Endothelial cell of umbilical vein (primary cell): ENCODE measurements around the gene TNRC6B. TPM values are rescaled to one million over a fixed set of nuclear protein-coding genes. Genes with fewer than 3 reads are reported as not detected.
A peak's percentile ranks its signal among the peaks of the same experiment; 100 is the strongest.

Experiments used
- BruUV-seq: library from RNA; stranded (reverse); fragments of 400-500 nt; replicated peaks from 2 replicates; lab custom pipeline; 2021; lab: Mats Ljungman, UMichigan
- CTCF ChIA-PET: fragments of 300-600, 350-600 bp; sonication (Branson Sonifier 250); formaldehyde crosslinking; loops from one replicate; lab custom pipeline; 2021; ENCODE audit warnings: antibody characterized with exemption, inconsistent platforms; lab: Charles Lee
- POLR2A ChIA-PET: fragments of 300-600, 350-600 bp; sonication (Branson Sonifier 250); formaldehyde crosslinking; loops from one replicate; lab custom pipeline; 2021; ENCODE audit warnings: antibody characterized with exemption, inconsistent platforms; lab: Charles Lee
- DNase-seq: peaks from one replicate; pipeline ENCODE4 v3.0.0-alpha.2; 2011; ENCODE audit warnings: low read depth, low spot score
- FAIRE-seq: peaks from 2 replicates; lab custom pipeline; 2011; peaks lifted over from hg19 to GRCh38; lab: Jason Lieb, UNC
- H2AFZ ChIP-seq: 2 replicates; pipeline ENCODE4 v1.6.0; 2012; ENCODE audit warnings: low read depth, low read length, control low read depth, inconsistent platforms
- H3K27ac ChIP-seq: 2 replicates; pipeline ENCODE4 v1.5.1; 2011; ENCODE audit warnings: low read depth, mild to moderate bottlenecking, control low read depth, low read length, moderate library complexity; ENCODE audit not compliant: insufficient read depth
- H3K27me3 ChIP-seq, 2 experiments: 2 replicates each; pipeline versions ENCODE4 v1.6.0 to v1.6.1; 2011; ENCODE audit warnings: low read length in 2 of 2, mixed read lengths in 1 of 2; ENCODE audit not compliant: control insufficient read depth in 2 of 2, insufficient read depth in 2 of 2
- H3K36me3 ChIP-seq, 2 experiments: 2 replicates in 1 of 2; 3 replicates in 1 of 2; pipeline ENCODE4 v1.5.1; 2011; ENCODE audit warnings: low read length in 2 of 2, mild to moderate bottlenecking in 1 of 2, moderate library complexity in 1 of 2; ENCODE audit not compliant: control insufficient read depth in 2 of 2, insufficient read depth in 2 of 2; ENCODE audit errors: extremely low read depth in 1 of 2
- H3K4me1 ChIP-seq: 3 replicates; pipeline ENCODE4 v1.5.1; 2011; ENCODE audit warnings: mild to moderate bottlenecking, low read length; ENCODE audit not compliant: control insufficient read depth, insufficient read depth; ENCODE audit errors: extremely low read depth
- H3K4me2 ChIP-seq: 2 replicates; pipeline ENCODE4 v1.6.1; 2011; ENCODE audit warnings: low read length, control low read depth, mixed read lengths; ENCODE audit not compliant: insufficient read depth
- H3K4me3 ChIP-seq, 3 experiments: fragments of 200-600 bp in 1 of 3; sonication (generic), shearing (Covaris generic) in 1 of 3; replicated peaks in 1 of 3; 2 replicates each; pipeline ENCODE4 v1.5.1; 2011 to 2016; ENCODE audit warnings: control low read depth in 3 of 3, low read length in 3 of 3, mild to moderate bottlenecking in 2 of 3, inconsistent platforms in 1 of 3, low read depth in 1 of 3, moderate library complexity in 1 of 3; ENCODE audit not compliant: insufficient read depth in 1 of 3
- H3K79me2 ChIP-seq: 2 replicates; pipeline ENCODE4 v1.6.0; 2012; ENCODE audit warnings: low read length, inconsistent platforms; ENCODE audit not compliant: control insufficient read depth, insufficient read depth
- H3K9ac ChIP-seq: replicated peaks from 2 replicates; pipeline ENCODE3; 2011; ENCODE audit warnings: low read length, control low read depth; ENCODE audit not compliant: insufficient read depth; ENCODE audit errors: extremely low read depth
- H3K9me1 ChIP-seq: replicated peaks from 3 replicates; pipeline ENCODE4 v1.6.0; 2011; ENCODE audit warnings: mild to moderate bottlenecking, low read length; ENCODE audit not compliant: control insufficient read depth, insufficient read depth; ENCODE audit errors: extremely low read depth
- H3K9me3 ChIP-seq: replicated peaks from 2 replicates; pipeline ENCODE4 v1.5.1; 2012; ENCODE audit warnings: low read length, inconsistent platforms; ENCODE audit not compliant: control insufficient read depth, insufficient read depth
- H4K20me1 ChIP-seq: replicated peaks from 2 replicates; pipeline ENCODE3; 2011; ENCODE audit warnings: mild to moderate bottlenecking, low read length; ENCODE audit not compliant: control insufficient read depth, insufficient read depth; ENCODE audit errors: extremely low read depth
- CTCF ChIP-seq, 2 donors: IDR thresholded peaks; 1 replicate in 1 of 2; 2 replicates in 1 of 2; pipeline ENCODE4 v1.5.1; 2011; ENCODE audit warnings: low read length in 2 of 2, mild to moderate bottlenecking in 2 of 2, moderate library complexity in 2 of 2, control low read depth in 1 of 2, inconsistent platforms in 1 of 2, low read depth in 1 of 2; ENCODE audit not compliant: insufficient read depth in 1 of 2; ENCODE audit errors: extremely low read depth in 1 of 2
- EZH2 ChIP-seq: IDR thresholded peaks from 2 replicates; pipeline ENCODE4 v1.6.1; 2012; ENCODE audit warnings: borderline replicate concordance, low read depth, mild to moderate bottlenecking, moderate library complexity, low read length, inconsistent platforms; ENCODE audit not compliant: severe bottlenecking
- FOS ChIP-seq: IDR thresholded peaks from 2 replicates; pipeline ENCODE4 v1.6.1; 2011; ENCODE audit warnings: mild to moderate bottlenecking, low read length, moderate library complexity, borderline replicate concordance; ENCODE audit not compliant: insufficient read depth
- GATA2 ChIP-seq: IDR thresholded peaks from 2 replicates; pipeline ENCODE4 v1.7.0; 2011; ENCODE audit warnings: low read depth, mild to moderate bottlenecking, moderate library complexity, mixed read lengths, low read length; ENCODE audit not compliant: insufficient read length, insufficient read depth
- JUN ChIP-seq: IDR thresholded peaks from 2 replicates; pipeline ENCODE4 v1.6.1; 2011; ENCODE audit warnings: borderline replicate concordance, low read depth; ENCODE audit not compliant: insufficient read length, insufficient read depth
- MAX ChIP-seq: IDR thresholded peaks from 2 replicates; pipeline ENCODE4 v1.6.1; 2011; ENCODE audit not compliant: insufficient read depth, insufficient read length
- MYC ChIP-seq: IDR thresholded peaks from one replicate; pipeline ENCODE4 v1.6.1; 2011; ENCODE audit warnings: mild to moderate bottlenecking, low read depth, low read length
- POLR2A ChIP-seq: IDR thresholded peaks from 2 replicates; pipeline ENCODE4 v1.6.1; 2012; ENCODE audit warnings: low read depth, mild to moderate bottlenecking, control low read depth, low read length
- POLR2AphosphoS5 ChIP-seq: IDR thresholded peaks from 2 replicates; pipeline ENCODE4 v1.6.1; 2012; ENCODE audit warnings: low read depth, mild to moderate bottlenecking, control low read depth, low read length, moderate library complexity; ENCODE audit not compliant: insufficient read depth
- dilution Hi-C: fragments of 300-500 bp; cut with MboI; formaldehyde crosslinking; loops from one replicate; pipeline ENCODE4 v1.15.0; 2019; ENCODE audit warnings: low sequenced_read_pairs; ENCODE audit not compliant: extremely low pct_ligation_motif_present
- intact Hi-C: fragments of 100-400 bp; cut with micrococcal nuclease; formaldehyde crosslinking; loops from one replicate; pipeline ENCODE4 v1.10.0; 2022
- polyA plus RNA-seq, 4 experiments: library from polyadenylated mRNA; depleted of rRNA in 3 of 4; stranded (reverse) in 3 of 4; unstranded in 1 of 4; fragments of >200 nt; gene quantifications; 2 replicates each; pipeline versions ENCODE4 v1.2.1 to v1.2.3, GENCODE V29; 2011 to 2012; ENCODE audit warnings: missing spikeins in 1 of 4
- total RNA-seq: library from RNA; stranded (reverse); gene quantifications from 2 replicates; pipeline ENCODE4 v1.2.3, GENCODE V29; 2021

Gene TNRC6B
- total and polyA plus RNA-seq, 2 donors (not counting 3 experiments of a cell fraction or from before 2014, with no cell fraction given): 10.6 to 37.2 TPM

- intact Hi-C loops (loop anchor here (1.0 to 5.0 kb wide), 6 partner anchors 69 to 814 kb away; partner anchors contain the start of genes RPS19BP1 and TNRC6B), dilution Hi-C loops (no loop called here)
- peak within 1 kb of the TSS; percentile 93 for H2AFZ ChIP-seq
- ChIA-PET CTCF (interaction anchor here (1.0 to 4.0 kb wide), 12 partner anchors 12 to 322 kb away, joined by 3 to 33 read pairs (median 16); partner anchors contain the start of gene TNRC6B), POLR2A (interaction anchor here (1.0 kb wide), 1 partner anchor 302 kb away, joined by 3 read pairs; no protein-coding TSS in a partner anchor)
- H3K4me1 ChIP-seq: peaks cover 16% of the 10 kb centered on the region
- no peaks in the 10 kb centered on the region for H4K20me1 ChIP-seq
- H3K27ac ChIP-seq: peak within 1 kb of the TSS; percentile 51
- FAIRE-seq: peak; percentile 86
- peak within 1 kb of the TSS; percentile 80 for H3K9ac ChIP-seq
- H3K4me2 ChIP-seq: peak within 1 kb of the TSS; percentile 91
- H3K4me3 ChIP-seq: peak within 1 kb of the TSS; percentile 76 to 98 (median 90)
- no TSS peak for BruUV-seq
- TF ChIP-seq POLR2AphosphoS5 (peak; percentile 98), JUN (no peak), EZH2 (no peak), FOS (no peak), MYC (peak; percentile 46), MAX (peak; percentile 10), CTCF (IDR thresholded peaks at IDR 0.05; ENCODE audit: extremely low read depth in 1 of 2, insufficient read depth in 1 of 2, low read depth in 1 of 2, low read length in 2 of 2) (peak in 1 of 2 donors; percentile 34), GATA2 (no peak), POLR2A (peak; percentile 97)
- peak; percentile 85 for DNase-seq
- H3K27me3 ChIP-seq: no peaks in the 10 kb centered on the region
- H3K36me3 ChIP-seq: peaks cover 2 to 4% of the 10 kb centered on the region in 2 experiments
- no peaks in the 10 kb centered on the region for H3K9me3 ChIP-seq
- H3K9me1 ChIP-seq: no peaks in the 10 kb centered on the region
- H3K79me2 ChIP-seq: peaks cover 37% of the 10 kb centered on the region
Observed at GRCh38 chr22:40346185-40347118, 168.7 kb downstream of the TNRC6B start, which contains the start of gene ADSL. TSS of gene ADSL (plus strand) at chr22:40346500. CDS start at chr22:40346559, 59 bp downstream.
